Activated CD4-positive, alpha-beta T cell treated with anti-CD3 and anti-CD28 coated beads for 1 hour (primary cell): ENCODE results near the gene SMIM41.
A peak's percentile ranks its signal among the peaks of the same experiment; 100 is the strongest.
"Not testable (repeated sequence)": the region's sequence is repeated elsewhere in the genome, so short reads cannot be mapped to it uniquely, and the experiment has no call there.

Experiments
- DNase-seq: peaks from one replicate; pipeline ENCODE4 v3.0.0-alpha.2; 2020

SMIM41 gene

GRCh38 chr12:52087961-52088820 lies 8.7 kb downstream of the SMIM41 start:
- DNase-seq = no peak

- no peak for DNase-seq
Measured at GRCh38 chr12:52089491-52089890, 10.0 kb downstream of the SMIM41 start.

- no peak for DNase-seq
Measured at GRCh38 chr12:52090291-52090690, 10.8 kb downstream of the SMIM41 start.

- no peak for DNase-seq
Measured at GRCh38 chr12:52091061-52091460, 11.6 kb downstream of the SMIM41 start.

- no peak for DNase-seq
Measured at GRCh38 chr12:52091869-52092268, 12.4 kb downstream of the SMIM41 start.

- no peak for DNase-seq
Measured at GRCh38 chr12:52093346-52093745, 13.8 kb downstream of the SMIM41 start.

- DNase-seq = no peak
Measured at GRCh38 chr12:52096332-52097044, 17.0 kb downstream of the SMIM41 start.

GRCh38 chr12:52097045-52097666 lies 17.7 kb downstream of the SMIM41 start:
- DNase-seq = no peak

GRCh38 chr12:52104431-52105089 lies 25.1 kb downstream of the SMIM41 start:
- DNase-seq = not testable (repeated sequence)

- peak; percentile 54 for DNase-seq
Measured at GRCh38 chr12:52116222-52117125, 37.0 kb downstream of the SMIM41 start.

- DNase-seq = not testable (repeated sequence)
Measured at GRCh38 chr12:52117806-52118475, 38.4 kb downstream of the SMIM41 start.

- DNase-seq = no peak
Measured at GRCh38 chr12:52119398-52120254, 40.1 kb downstream of the SMIM41 start.

- DNase-seq = no peak
Measured at GRCh38 chr12:52120951-52121823, 41.7 kb downstream of the SMIM41 start.

- DNase-seq = peak; percentile 36
Measured at GRCh38 chr12:52121824-52122539, 42.5 kb downstream of the SMIM41 start.

- DNase-seq = no peak
Measured at GRCh38 chr12:52122540-52122871, 43.0 kb downstream of the SMIM41 start.

GRCh38 chr12:52122904-52123303 lies 43.4 kb downstream of the SMIM41 start:
- DNase-seq = no peak

GRCh38 chr12:52123487-52124186 lies 44.1 kb downstream of the SMIM41 start:
- no peak for DNase-seq

- no peak for DNase-seq
Measured at GRCh38 chr12:52125476-52125900, 46.0 kb downstream of the SMIM41 start.
